Retinal pigment epithelial cell (primary cell): Measurements from ENCODE around the gene MFN2.
A peak's percentile ranks its signal among the peaks of the same experiment; 100 is the strongest.
"Not testable (repeated sequence)": the region's sequence is repeated elsewhere in the genome, so short reads cannot be mapped to it uniquely, and the experiment has no call there.

Source experiments
- DNase-seq: peaks from one replicate; pipeline ENCODE4 v3.0.0-alpha.2; 2010; ENCODE audit warnings: low read depth
- H3K4me3 ChIP-seq: 2 replicates; pipeline ENCODE4 v1.5.1; 2011; ENCODE audit warnings: mild to moderate bottlenecking, low read length, control low read depth, moderate library complexity
- TF ChIP-seq, protein P1 (sequence below): conservative IDR thresholded peaks from 2 replicates; pipeline ENCODE4 v1.5.1; 2011; ENCODE audit warnings: low read depth, low read length, control low read depth, inconsistent platforms

Gene MFN2

DNA sequence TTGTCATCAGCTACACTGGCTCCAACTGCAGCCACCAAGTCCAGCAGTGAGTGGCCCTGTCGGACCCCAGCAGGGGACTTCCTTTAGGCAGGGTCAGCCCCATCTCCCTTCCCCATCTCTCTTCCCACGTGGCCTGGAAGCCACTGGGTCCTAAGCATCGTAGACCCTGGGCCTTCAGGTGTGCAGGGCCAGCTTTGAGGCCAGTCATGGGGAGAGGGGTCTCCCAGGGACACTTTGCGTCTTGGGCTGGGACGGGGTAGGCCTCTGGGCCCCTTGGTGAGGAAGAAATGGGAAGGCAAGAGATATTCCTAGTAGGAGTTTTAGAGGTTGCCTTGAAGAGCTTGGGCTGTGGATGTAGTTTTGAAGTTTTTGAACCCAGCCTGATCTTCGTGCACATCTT lies 27.0 kb downstream of the MFN2 start:
- TF ChIP-seq, protein P1, sequence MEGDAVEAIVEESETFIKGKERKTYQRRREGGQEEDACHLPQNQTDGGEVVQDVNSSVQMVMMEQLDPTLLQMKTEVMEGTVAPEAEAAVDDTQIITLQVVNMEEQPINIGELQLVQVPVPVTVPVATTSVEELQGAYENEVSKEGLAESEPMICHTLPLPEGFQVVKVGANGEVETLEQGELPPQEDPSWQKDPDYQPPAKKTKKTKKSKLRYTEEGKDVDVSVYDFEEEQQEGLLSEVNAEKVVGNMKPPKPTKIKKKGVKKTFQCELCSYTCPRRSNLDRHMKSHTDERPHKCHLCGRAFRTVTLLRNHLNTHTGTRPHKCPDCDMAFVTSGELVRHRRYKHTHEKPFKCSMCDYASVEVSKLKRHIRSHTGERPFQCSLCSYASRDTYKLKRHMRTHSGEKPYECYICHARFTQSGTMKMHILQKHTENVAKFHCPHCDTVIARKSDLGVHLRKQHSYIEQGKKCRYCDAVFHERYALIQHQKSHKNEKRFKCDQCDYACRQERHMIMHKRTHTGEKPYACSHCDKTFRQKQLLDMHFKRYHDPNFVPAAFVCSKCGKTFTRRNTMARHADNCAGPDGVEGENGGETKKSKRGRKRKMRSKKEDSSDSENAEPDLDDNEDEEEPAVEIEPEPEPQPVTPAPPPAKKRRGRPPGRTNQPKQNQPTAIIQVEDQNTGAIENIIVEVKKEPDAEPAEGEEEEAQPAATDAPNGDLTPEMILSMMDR = no peak
- no peak for DNase-seq
- H3K4me3 ChIP-seq = no peak overlapping the region

DNA sequence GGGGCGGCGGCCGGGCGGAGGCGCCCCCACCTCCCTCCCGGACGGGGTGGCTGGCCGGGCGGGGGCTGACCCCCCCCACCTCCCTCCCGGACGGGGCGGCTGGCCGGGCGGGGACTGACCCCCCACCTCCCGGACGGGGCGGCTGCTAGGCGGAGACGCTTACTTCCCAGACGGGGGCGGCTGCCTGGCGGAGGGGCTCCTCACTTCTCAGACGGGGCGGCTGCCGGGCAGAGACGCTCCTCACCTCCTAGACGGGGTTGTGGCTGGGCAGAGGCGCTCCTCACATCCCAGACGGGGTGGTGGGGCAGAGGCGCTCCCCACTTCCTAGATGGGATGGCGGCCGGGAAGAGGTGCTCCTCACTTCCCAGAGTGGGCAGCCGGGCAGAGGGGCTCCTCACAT lies 28.1 kb downstream of the MFN2 start:
- not testable (repeated sequence) for H3K4me3 ChIP-seq, DNase-seq

DNA sequence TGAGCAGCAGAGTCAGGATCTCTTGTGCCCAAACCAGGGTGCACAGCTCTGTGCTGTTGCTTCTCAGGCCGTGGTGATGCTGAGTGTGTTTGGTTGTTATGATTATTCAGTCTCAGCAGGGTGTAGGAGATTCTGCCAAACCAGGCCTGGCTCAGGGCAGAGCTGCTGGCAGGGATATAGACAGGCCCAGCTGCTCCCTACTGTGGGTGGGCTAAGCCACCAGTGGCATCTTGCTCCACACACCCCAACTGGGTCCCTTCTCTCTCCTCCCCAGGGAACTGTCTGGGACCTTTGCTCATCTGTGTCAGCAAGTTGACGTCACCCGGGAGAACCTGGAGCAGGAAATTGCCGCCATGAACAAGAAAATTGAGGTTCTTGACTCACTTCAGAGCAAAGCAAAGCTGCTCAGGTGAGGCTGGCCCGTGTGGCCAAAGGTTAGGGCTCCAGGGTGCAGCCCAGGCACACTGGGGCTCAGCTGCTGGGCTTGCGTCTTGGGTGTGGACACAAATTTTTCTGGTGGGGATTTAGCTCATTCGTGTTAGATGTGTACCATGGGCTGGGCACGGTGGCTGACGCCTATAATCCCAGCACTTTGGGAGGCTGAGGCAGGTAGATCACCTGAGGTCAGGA lies 29.2 kb downstream of the MFN2 start:
- H3K4me3 ChIP-seq = no peak overlapping the region
- DNase-seq = no peak
- TF ChIP-seq, protein P1 = no peak

DNA sequence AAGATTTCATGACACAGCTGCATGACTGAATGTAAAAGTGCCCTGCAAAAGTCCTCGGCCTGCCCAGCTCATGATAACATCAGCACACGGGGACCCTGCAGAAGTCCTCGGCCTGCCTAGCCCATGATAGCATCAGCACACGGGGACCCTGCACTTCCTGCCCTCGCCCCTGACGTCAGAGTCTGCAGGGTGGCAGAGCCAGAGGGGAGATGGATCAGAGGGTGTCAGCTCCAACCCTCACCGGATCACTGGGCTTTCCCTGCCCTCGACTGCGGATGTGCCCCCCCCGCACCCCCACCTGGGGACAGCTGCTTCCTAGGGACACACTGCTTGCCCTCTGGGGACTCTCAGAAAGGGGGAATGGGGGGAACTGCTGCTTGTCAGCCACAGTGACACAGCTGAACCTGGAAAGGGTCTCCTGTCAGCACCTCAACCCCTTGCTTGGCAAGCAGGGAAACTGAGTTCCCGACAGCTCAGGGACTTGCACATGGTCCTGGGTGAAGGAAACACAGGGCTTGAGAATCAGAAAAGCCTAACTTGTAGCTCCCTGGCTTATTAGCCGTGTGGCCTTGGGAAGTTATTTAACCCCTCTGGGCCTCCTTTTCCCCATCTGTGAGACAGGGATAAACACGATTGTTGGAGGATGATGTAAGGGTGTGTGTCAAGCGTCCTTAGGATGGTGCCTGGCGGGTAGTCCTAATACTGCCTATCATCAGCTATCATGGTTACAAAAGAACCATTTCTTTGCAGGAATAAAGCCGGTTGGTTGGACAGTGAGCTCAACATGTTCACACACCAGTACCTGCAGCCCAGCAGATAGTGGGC lies 30.7 kb downstream of the MFN2 start:
- no peak overlapping the region for H3K4me3 ChIP-seq
- no peak for DNase-seq
- TF ChIP-seq, protein P1 = no peak

DNA sequence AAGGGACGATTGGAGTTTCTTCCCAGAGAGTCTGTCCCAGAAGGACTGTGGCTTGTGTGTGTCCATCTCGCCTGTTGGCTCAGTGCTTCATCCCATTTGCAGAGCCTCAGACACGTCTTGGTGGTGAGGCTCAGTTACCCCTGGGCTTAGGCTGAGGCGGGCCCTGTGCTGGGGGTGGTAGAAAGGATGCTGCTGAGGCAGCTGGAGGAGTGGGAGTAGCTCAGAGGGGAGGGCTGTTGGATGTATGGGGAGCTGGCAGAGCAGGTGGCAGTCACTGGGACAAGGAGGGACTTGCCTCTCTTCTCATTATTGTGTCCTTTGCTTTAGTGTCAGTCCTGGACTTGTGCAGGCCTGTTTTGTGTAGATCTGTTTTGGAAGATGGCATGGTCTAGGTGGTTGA lies 31.8 kb downstream of the MFN2 start:
- no peak for DNase-seq
- H3K4me3 ChIP-seq = no peak overlapping the region
- TF ChIP-seq, protein P1 = no peak

DNA sequence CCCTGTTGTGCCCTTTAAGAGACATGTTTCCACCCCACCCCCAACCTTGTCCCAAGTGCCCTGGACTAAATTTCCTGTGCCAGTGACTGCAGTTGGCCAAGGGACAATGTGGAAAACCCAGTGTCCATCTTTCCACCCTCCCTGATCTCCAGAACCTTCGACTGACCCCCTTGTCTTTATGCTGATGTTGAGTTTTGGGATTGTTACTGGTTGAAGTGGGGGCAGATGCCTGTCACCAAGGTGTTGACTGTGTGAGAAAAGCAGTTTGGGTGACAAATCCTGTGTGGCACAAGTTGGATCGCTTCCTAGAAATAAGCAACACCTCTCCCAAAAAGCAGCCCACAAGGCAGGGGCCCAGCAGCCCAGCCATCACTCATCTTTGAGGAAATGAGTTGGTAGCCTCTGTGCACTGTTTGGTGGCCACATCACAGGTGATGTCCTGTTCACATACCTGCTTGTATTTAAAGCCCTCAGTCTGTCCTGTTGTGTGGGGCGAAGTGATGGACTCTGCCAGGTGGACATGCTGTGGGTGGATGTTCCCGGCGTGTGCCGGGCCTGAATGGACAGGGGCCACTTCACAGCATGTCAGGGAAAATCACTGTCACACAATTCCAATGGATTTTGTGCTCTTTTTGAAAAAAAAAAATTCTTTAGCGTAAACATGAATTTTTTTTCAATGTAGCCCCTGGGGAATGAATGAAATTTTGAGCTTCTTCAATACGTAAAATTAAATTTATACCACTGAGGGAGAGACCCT lies 32.5 kb downstream of the MFN2 start:
- TF ChIP-seq, protein P1 = no peak
- no peak for DNase-seq
- no peak overlapping the region for H3K4me3 ChIP-seq

DNA sequence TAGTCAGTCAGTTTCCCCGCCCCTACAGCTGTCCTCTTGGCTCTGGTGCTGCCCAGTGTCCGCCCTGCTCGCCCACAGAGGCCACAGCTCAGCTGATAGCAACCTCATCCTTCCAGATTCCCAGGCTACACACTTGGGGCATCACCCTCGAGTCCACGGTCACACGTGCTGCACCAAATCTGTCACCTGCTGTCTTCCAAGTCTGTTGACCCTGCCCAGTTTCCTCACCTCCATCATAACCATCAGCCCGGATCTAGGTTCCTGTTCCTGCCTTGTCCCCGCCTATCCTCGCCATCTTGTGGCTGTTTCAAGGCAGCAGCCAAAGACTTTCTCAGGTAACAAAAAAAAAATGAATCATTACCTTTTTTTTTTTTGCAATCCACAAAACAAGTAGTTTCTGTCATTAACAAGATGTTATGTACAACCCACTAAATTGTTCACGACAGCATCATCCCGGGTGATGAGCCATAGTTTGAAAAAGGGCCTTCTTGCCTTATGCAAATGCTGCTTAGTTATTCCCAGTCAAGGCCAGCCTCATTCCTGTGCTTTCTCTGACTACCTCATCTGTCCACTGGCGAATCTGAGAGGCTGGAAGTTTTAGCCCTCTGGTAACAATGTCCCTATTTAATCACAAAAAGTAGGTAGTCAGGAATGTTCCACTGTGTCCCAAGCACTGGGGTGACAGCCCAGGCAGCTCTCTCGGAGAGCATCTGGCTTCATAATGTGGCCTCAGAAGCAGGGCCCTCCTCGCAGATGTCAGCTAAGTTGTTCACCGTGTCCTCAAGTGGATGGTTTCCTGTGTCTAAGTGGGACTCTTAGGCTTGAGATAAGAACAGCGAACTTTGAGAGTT lies 34.1 kb downstream of the MFN2 start:
- H3K4me3 ChIP-seq = no peak overlapping the region
- TF ChIP-seq, protein P1 = peak; percentile 25
- no peak for DNase-seq
